ENCODE results near the gene NAA35.

NAA35 gene

GRCh38 chr9:86062845-86063693 lies 122.1 kb downstream of the NAA35 start:
- peak; percentile 23 to 28 (median 26) for DNase-seq

DNA sequence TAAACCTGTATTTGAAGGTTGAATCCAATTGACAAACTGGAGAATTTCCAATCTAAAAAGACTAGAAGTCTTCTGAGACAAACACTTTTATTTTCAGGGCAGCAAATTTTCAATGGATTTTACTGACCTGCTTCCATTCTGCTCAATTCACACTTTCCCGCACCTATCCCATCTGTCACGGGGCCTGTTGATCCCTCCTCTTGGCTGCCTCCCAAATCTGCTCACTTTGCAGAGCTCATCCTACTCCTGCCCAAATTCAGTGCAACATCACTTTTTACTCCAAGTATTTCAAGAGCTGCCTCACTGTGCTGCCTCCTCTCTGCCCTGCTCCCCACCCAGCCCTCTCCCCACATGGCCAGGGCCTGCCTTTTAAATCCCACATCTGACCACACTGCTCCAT lies 123.3 kb downstream of the NAA35 start:
- DNase-seq, result no peak

GRCh38 chr9:86069206-86069869 lies 128.4 kb downstream of the NAA35 start:
- peak; percentile 68 to 87 (median 79) for DNase-seq
